ENCODE measurements around the gene S100A14.

DNA sequence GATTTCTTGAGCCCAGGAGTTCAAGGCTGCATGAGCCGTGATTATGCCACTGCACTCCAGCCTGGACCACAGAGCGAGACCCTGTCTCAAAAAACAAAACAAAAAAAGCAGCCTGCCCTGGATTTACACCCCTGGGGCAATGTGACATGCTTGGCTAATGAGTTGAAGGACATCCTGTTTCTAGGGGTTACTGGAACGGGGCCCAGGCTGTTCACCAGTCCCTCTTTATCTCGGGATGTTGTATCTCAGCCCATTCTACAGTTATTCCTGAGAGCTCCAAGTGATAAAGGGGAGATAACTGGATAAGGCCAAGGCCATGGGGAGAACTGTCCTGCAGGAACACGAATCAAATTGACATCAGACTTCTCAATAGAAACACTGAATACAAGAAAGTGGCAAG, 28.8 kb downstream of the S100A14 start:
- TF ChIP-seq, protein P1, sequence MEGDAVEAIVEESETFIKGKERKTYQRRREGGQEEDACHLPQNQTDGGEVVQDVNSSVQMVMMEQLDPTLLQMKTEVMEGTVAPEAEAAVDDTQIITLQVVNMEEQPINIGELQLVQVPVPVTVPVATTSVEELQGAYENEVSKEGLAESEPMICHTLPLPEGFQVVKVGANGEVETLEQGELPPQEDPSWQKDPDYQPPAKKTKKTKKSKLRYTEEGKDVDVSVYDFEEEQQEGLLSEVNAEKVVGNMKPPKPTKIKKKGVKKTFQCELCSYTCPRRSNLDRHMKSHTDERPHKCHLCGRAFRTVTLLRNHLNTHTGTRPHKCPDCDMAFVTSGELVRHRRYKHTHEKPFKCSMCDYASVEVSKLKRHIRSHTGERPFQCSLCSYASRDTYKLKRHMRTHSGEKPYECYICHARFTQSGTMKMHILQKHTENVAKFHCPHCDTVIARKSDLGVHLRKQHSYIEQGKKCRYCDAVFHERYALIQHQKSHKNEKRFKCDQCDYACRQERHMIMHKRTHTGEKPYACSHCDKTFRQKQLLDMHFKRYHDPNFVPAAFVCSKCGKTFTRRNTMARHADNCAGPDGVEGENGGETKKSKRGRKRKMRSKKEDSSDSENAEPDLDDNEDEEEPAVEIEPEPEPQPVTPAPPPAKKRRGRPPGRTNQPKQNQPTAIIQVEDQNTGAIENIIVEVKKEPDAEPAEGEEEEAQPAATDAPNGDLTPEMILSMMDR (IDR thresholded peaks at IDR 0.05) = no peak
- no peak for TF ChIP-seq POLR2A (IDR thresholded peaks at IDR 0.05)

Data from Peyer's patch (tissue), 4 donors.